Panc1 (cell line): Measurements from ENCODE around the gene SYCP3.

Experiments used
- POLR2AphosphoS5 ChIP-seq: IDR thresholded peaks from 2 replicates; pipeline ENCODE4 v1.6.1; 2012; ENCODE audit warnings: mild to moderate bottlenecking, low read depth, low read length, moderate library complexity
- TCF7L2 ChIP-seq: IDR thresholded peaks from 2 replicates; pipeline ENCODE4 v1.6.1; 2011; ENCODE audit warnings: mild to moderate bottlenecking, low read depth, low read length, inconsistent platforms
- TF ChIP-seq, protein P1 (sequence below): fragments of 450-650 bp; IDR thresholded peaks from 2 replicates; pipeline ENCODE4 v1.5.1; 2017; ENCODE audit warnings: mild to moderate bottlenecking
- TF ChIP-seq, protein P2 (sequence below), 2 experiments: IDR thresholded peaks; 2 replicates each; pipeline ENCODE4 v1.6.1; 2011 to 2012; ENCODE audit warnings: low read depth in 2 of 2, control low read depth in 1 of 2, low read length in 1 of 2, mild to moderate bottlenecking in 1 of 2, moderate library complexity in 1 of 2; ENCODE audit not compliant: insufficient read depth in 1 of 2

DNA sequence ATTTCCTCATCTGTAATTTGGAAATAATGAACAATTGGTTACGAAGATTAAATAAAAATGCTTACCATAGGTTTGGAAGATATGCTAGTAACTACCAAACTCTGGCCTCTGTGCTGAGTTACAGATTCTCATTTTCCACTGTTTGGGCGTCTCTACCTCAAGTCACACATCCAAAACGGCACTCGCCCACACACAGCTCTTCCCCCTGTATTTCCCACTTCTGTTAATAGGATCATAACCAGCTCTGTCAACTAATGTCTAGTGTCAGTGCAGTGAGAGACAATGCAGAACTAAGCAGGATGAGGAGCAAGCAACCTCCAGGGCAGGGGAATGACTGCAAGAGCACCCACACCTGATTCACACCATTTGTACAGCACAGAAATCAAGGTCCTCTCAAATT lies 10.9 kb upstream of the SYCP3 start:
- TF ChIP-seq, protein P1, sequence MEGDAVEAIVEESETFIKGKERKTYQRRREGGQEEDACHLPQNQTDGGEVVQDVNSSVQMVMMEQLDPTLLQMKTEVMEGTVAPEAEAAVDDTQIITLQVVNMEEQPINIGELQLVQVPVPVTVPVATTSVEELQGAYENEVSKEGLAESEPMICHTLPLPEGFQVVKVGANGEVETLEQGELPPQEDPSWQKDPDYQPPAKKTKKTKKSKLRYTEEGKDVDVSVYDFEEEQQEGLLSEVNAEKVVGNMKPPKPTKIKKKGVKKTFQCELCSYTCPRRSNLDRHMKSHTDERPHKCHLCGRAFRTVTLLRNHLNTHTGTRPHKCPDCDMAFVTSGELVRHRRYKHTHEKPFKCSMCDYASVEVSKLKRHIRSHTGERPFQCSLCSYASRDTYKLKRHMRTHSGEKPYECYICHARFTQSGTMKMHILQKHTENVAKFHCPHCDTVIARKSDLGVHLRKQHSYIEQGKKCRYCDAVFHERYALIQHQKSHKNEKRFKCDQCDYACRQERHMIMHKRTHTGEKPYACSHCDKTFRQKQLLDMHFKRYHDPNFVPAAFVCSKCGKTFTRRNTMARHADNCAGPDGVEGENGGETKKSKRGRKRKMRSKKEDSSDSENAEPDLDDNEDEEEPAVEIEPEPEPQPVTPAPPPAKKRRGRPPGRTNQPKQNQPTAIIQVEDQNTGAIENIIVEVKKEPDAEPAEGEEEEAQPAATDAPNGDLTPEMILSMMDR = no peak
- TF ChIP-seq, protein P2, sequence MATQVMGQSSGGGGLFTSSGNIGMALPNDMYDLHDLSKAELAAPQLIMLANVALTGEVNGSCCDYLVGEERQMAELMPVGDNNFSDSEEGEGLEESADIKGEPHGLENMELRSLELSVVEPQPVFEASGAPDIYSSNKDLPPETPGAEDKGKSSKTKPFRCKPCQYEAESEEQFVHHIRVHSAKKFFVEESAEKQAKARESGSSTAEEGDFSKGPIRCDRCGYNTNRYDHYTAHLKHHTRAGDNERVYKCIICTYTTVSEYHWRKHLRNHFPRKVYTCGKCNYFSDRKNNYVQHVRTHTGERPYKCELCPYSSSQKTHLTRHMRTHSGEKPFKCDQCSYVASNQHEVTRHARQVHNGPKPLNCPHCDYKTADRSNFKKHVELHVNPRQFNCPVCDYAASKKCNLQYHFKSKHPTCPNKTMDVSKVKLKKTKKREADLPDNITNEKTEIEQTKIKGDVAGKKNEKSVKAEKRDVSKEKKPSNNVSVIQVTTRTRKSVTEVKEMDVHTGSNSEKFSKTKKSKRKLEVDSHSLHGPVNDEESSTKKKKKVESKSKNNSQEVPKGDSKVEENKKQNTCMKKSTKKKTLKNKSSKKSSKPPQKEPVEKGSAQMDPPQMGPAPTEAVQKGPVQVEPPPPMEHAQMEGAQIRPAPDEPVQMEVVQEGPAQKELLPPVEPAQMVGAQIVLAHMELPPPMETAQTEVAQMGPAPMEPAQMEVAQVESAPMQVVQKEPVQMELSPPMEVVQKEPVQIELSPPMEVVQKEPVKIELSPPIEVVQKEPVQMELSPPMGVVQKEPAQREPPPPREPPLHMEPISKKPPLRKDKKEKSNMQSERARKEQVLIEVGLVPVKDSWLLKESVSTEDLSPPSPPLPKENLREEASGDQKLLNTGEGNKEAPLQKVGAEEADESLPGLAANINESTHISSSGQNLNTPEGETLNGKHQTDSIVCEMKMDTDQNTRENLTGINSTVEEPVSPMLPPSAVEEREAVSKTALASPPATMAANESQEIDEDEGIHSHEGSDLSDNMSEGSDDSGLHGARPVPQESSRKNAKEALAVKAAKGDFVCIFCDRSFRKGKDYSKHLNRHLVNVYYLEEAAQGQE (IDR thresholded peaks at IDR 0.05; ENCODE audit: insufficient read depth in 1 of 2, low read depth in 2 of 2, low read length in 1 of 2) = no peak
- TF ChIP-seq POLR2AphosphoS5 (no peak), TCF7L2 (no peak)
